CD4-positive, alpha-beta T cell treated with Interleukin-4 for 4 hours (primary cell): ENCODE data around the gene GRM7.

Source experiments
- DNase-seq: peaks from one replicate; pipeline ENCODE4 v3.0.0-alpha.2; 2020

The GRM7 gene

GRCh38 chr3:7249493-7250076, 388.7 kb downstream of the GRM7 start:
- DNase-seq: no peak

- no peak for DNase-seq
Observed at GRCh38 chr3:7254251-7254650, 393.3 kb downstream of the GRM7 start.

GRCh38 chr3:7260975-7261374, 400.1 kb downstream of the GRM7 start:
- no peak for DNase-seq

GRCh38 chr3:7263347-7264195, 402.7 kb downstream of the GRM7 start:
- DNase-seq: no peak

- no peak for DNase-seq
Observed at GRCh38 chr3:7264196-7264526, 403.2 kb downstream of the GRM7 start.

GRCh38 chr3:7265736-7266135, 404.8 kb downstream of the GRM7 start:
- DNase-seq: no peak

GRCh38 chr3:7266551-7266950, 405.6 kb downstream of the GRM7 start:
- DNase-seq: no peak

GRCh38 chr3:7270731-7271130, 409.8 kb downstream of the GRM7 start:
- no peak for DNase-seq

GRCh38 chr3:7271631-7272030, 410.7 kb downstream of the GRM7 start:
- no peak for DNase-seq

GRCh38 chr3:7272203-7272602, 411.3 kb downstream of the GRM7 start:
- DNase-seq: no peak

- no peak for DNase-seq
Observed at GRCh38 chr3:7275396-7275795, 414.5 kb downstream of the GRM7 start.

- DNase-seq: no peak
Observed at GRCh38 chr3:7280318-7280717, 419.4 kb downstream of the GRM7 start.

GRCh38 chr3:7282988-7283387, 422.1 kb downstream of the GRM7 start:
- DNase-seq: no peak

- DNase-seq: no peak
Observed at GRCh38 chr3:7285505-7285904, 424.6 kb downstream of the GRM7 start.

GRCh38 chr3:7288133-7288532, 427.2 kb downstream of the GRM7 start:
- no peak for DNase-seq

GRCh38 chr3:7289121-7289520, 428.2 kb downstream of the GRM7 start:
- DNase-seq: no peak

GRCh38 chr3:7290077-7290825, 429.3 kb downstream of the GRM7 start:
- DNase-seq: no peak

- DNase-seq: no peak
Observed at GRCh38 chr3:7292362-7292761, 431.4 kb downstream of the GRM7 start.

GRCh38 chr3:7293286-7293685, 432.4 kb downstream of the GRM7 start:
- no peak for DNase-seq

GRCh38 chr3:7305561-7305960, 444.6 kb downstream of the GRM7 start:
- DNase-seq: no peak

- no peak for DNase-seq
Observed at GRCh38 chr3:7306901-7307300, 446.0 kb downstream of the GRM7 start.

GRCh38 chr3:7307410-7307809, 446.5 kb downstream of the GRM7 start:
- DNase-seq: no peak

GRCh38 chr3:7309641-7310102, 448.8 kb downstream of the GRM7 start:
- no peak for DNase-seq

GRCh38 chr3:7315037-7315436, 454.1 kb downstream of the GRM7 start:
- no peak for DNase-seq
